IPS DF 4.7 (cell line): ENCODE measurements around the gene CNTNAP2.

Experiments used
- DNase-seq: peaks from one replicate; pipeline ENCODE4 v3.0.0-alpha.2; 2013; ENCODE audit warnings: low spot score; ENCODE audit errors: extremely low read depth

The CNTNAP2 gene

GRCh38 chr7:146414373-146414772 is 297.8 kb downstream of the CNTNAP2 start:
- no peak for DNase-seq

GRCh38 chr7:146414937-146415336 is 298.3 kb downstream of the CNTNAP2 start:
- DNase-seq: no peak

- DNase-seq: no peak
Measured at GRCh38 chr7:146417176-146417575, 300.6 kb downstream of the CNTNAP2 start.

- DNase-seq: no peak
Measured at GRCh38 chr7:146423446-146423845, 306.8 kb downstream of the CNTNAP2 start.

GRCh38 chr7:146424084-146424483 is 307.5 kb downstream of the CNTNAP2 start:
- DNase-seq: no peak

GRCh38 chr7:146433501-146433900 is 316.9 kb downstream of the CNTNAP2 start:
- DNase-seq: no peak

GRCh38 chr7:146443102-146443501 is 326.5 kb downstream of the CNTNAP2 start:
- DNase-seq: no peak

- DNase-seq: no peak
Measured at GRCh38 chr7:146449625-146450024, 333.0 kb downstream of the CNTNAP2 start.

GRCh38 chr7:146455091-146455655 is 338.6 kb downstream of the CNTNAP2 start:
- no peak for DNase-seq

- no peak for DNase-seq
Measured at GRCh38 chr7:146479040-146479439, 362.4 kb downstream of the CNTNAP2 start.

- DNase-seq: no peak
Measured at GRCh38 chr7:146486519-146486918, 369.9 kb downstream of the CNTNAP2 start.

- DNase-seq: no peak
Measured at GRCh38 chr7:146492017-146492416, 375.4 kb downstream of the CNTNAP2 start.

GRCh38 chr7:146494952-146495596 is 378.5 kb downstream of the CNTNAP2 start:
- no peak for DNase-seq

GRCh38 chr7:146496657-146497056 is 380.1 kb downstream of the CNTNAP2 start:
- DNase-seq: no peak

- no peak for DNase-seq
Measured at GRCh38 chr7:146499970-146500369, 383.4 kb downstream of the CNTNAP2 start.

- no peak for DNase-seq
Measured at GRCh38 chr7:146503844-146504243, 387.2 kb downstream of the CNTNAP2 start.

- no peak for DNase-seq
Measured at GRCh38 chr7:146510088-146510680, 393.6 kb downstream of the CNTNAP2 start.

- no peak for DNase-seq
Measured at GRCh38 chr7:146514304-146514703, 397.7 kb downstream of the CNTNAP2 start.

GRCh38 chr7:146528581-146528980 is 412.0 kb downstream of the CNTNAP2 start:
- DNase-seq: no peak

- no peak for DNase-seq
Measured at GRCh38 chr7:146539836-146540235, 423.2 kb downstream of the CNTNAP2 start.

- no peak for DNase-seq
Measured at GRCh38 chr7:146542101-146542500, 425.5 kb downstream of the CNTNAP2 start.

GRCh38 chr7:146544748-146545147 is 428.1 kb downstream of the CNTNAP2 start:
- no peak for DNase-seq

- no peak for DNase-seq
Measured at GRCh38 chr7:146548816-146549215, 432.2 kb downstream of the CNTNAP2 start.
